Skin epidermis (tissue), 12 donors: Measurements from ENCODE around the gene SEC61G.

ENCODE experiments used
- H3K27ac ChIP-seq, 21 experiments: fragments of 200-600 bp; sonication (generic) in 11 of 21; one replicate each; pipeline ENCODE4 v1.5.0; 2020; ENCODE audit warnings: mild to moderate bottlenecking in 3 of 21, inconsistent platforms in 2 of 21, moderate library complexity in 2 of 21
- H3K4me3 ChIP-seq, 7 experiments: fragments of 200-600 bp; sonication (generic) in 2 of 7; one replicate each; pipeline ENCODE4 v1.5.0; 2020; ENCODE audit warnings: inconsistent platforms in 2 of 7, mild to moderate bottlenecking in 2 of 7, moderate library complexity in 1 of 7

The SEC61G gene

GRCh38 chr7:54773472-54774399 is 14.7 kb upstream of the SEC61G start:
- H3K27ac ChIP-seq: no peak overlapping the region

GRCh38 chr7:54769203-54769602 is 10.2 kb upstream of the SEC61G start:
- Histone ChIP-seq H3K4me3 (no peak overlapping the region), H3K27ac (no peak overlapping the region)

More at GRCh38 chr7:54773472-54774399, 14.7 kb upstream of the SEC61G start:
- H3K4me3 ChIP-seq: peak overlapping the region in 6 of 7 experiments; percentile 4 to 38 (median 20)

GRCh38 chr7:54764861-54765260 is 5.8 kb upstream of the SEC61G start:
- no peak overlapping the region for H3K27ac ChIP-seq

GRCh38 chr7:54757711-54758110 is 1.3 kb downstream of the SEC61G start:
- Histone ChIP-seq H3K4me3 (peak overlapping the region; percentile 75 to 100 (median 87)), H3K27ac (peak overlapping the region in 1 of 21 experiments; percentile 98)

More at GRCh38 chr7:54764861-54765260, 5.8 kb upstream of the SEC61G start:
- no peak overlapping the region for H3K4me3 ChIP-seq

GRCh38 chr7:54749200-54749599 is 9.8 kb downstream of the SEC61G start:
- H3K27ac ChIP-seq: no peak overlapping the region
- no peak overlapping the region for H3K4me3 ChIP-seq

GRCh38 chr7:54747234-54747633 is 11.8 kb downstream of the SEC61G start:
- no peak overlapping the region for H3K27ac ChIP-seq
- H3K4me3 ChIP-seq: no peak overlapping the region

- Histone ChIP-seq H3K4me3 (no peak overlapping the region), H3K27ac (no peak overlapping the region)
These were observed 15.4 kb downstream of the SEC61G start for GRCh38 chr7:54743580-54743979.

- Histone ChIP-seq H3K4me3 (no peak overlapping the region), H3K27ac (no peak overlapping the region)
These were observed 20.3 kb downstream of the SEC61G start for GRCh38 chr7:54738737-54739136.

- Histone ChIP-seq H3K4me3 (no peak overlapping the region), H3K27ac (no peak overlapping the region)
These were observed 29.9 kb downstream of the SEC61G start for GRCh38 chr7:54729107-54729506.

GRCh38 chr7:54728411-54728810 is 30.6 kb downstream of the SEC61G start:
- H3K4me3 ChIP-seq: no peak overlapping the region
- no peak overlapping the region for H3K27ac ChIP-seq

GRCh38 chr7:54725255-54725654 is 33.8 kb downstream of the SEC61G start:
- Histone ChIP-seq H3K4me3 (no peak overlapping the region), H3K27ac (no peak overlapping the region)

GRCh38 chr7:54722502-54722901 is 36.5 kb downstream of the SEC61G start:
- H3K27ac ChIP-seq: no peak overlapping the region
- H3K4me3 ChIP-seq: no peak overlapping the region

- H3K4me3 ChIP-seq: no peak overlapping the region
- H3K27ac ChIP-seq: no peak overlapping the region
These were observed 37.0 kb downstream of the SEC61G start for GRCh38 chr7:54722026-54722425.

- no peak overlapping the region for H3K4me3 ChIP-seq
- H3K27ac ChIP-seq: no peak overlapping the region
These were observed 39.0 kb downstream of the SEC61G start for GRCh38 chr7:54719974-54720373.

- Histone ChIP-seq H3K4me3 (no peak overlapping the region), H3K27ac (no peak overlapping the region)
These were observed 39.6 kb downstream of the SEC61G start for GRCh38 chr7:54719425-54719824.

- Histone ChIP-seq H3K27ac (no peak overlapping the region), H3K4me3 (no peak overlapping the region)
These were observed 46.2 kb downstream of the SEC61G start for GRCh38 chr7:54712820-54713219.

GRCh38 chr7:54711900-54712595 is 47.0 kb downstream of the SEC61G start:
- no peak overlapping the region for H3K4me3 ChIP-seq
- H3K27ac ChIP-seq: no peak overlapping the region

- no peak overlapping the region for H3K4me3 ChIP-seq
- H3K27ac ChIP-seq: no peak overlapping the region
These were observed 49.7 kb downstream of the SEC61G start for GRCh38 chr7:54709283-54709682.

- H3K4me3 ChIP-seq: no peak overlapping the region
- no peak overlapping the region for H3K27ac ChIP-seq
These were observed 53.6 kb downstream of the SEC61G start for GRCh38 chr7:54705436-54705835.

GRCh38 chr7:54704851-54705250 is 54.2 kb downstream of the SEC61G start:
- Histone ChIP-seq H3K27ac (no peak overlapping the region), H3K4me3 (no peak overlapping the region)
